Measurements from ENCODE around the gene MT1H. TPM values are rescaled to one million over a fixed set of nuclear protein-coding genes. Genes with fewer than 3 reads are reported as not detected.

MT1H gene
- total RNA-seq, 4 donors from 2014 or later, result 1.9 to 23.9 (median 11.9) TPM

DNA sequence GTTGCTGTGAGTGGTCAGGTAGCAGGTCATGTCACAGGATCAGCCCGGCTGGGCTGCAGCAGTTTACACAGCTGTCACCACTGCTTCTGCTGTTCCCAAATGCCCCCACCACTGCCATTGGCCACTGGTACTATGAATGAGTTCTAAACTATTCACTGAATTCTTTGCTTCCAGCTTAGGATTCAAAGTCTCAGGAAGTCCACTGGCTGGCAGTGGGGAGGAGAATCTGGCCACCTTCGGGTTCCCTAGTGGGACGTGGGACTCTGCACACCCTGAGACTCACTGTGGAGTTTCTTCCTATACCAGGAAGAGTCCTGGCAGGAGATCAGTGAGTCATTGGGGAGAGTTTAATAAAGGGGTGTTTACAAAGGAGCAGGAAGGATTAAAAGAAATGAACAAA is 19.6 kb downstream of the MT1H start:
- TF ChIP-seq CTCF (IDR thresholded peaks at IDR 0.05), result no peak
- no peak for TF ChIP-seq POLR2A (IDR thresholded peaks at IDR 0.05)
- no peak for TF ChIP-seq POLR2AphosphoS5 (IDR thresholded peaks at IDR 0.05)
- no peak for TF ChIP-seq EP300 (IDR thresholded peaks at IDR 0.05)
- Histone ChIP-seq H3K9me3 (no peaks in the 10 kb centered on the region), H3K4me1 (peaks cover 36% of the 10 kb centered on the region), H3K27ac (no peak overlapping the region), H3K4me3 (no peak overlapping the region), H3K27me3 (no peaks in the 10 kb centered on the region), H3K36me3 (no peaks in the 10 kb centered on the region)
- WGBS, result 66% methylated on average over 3 of the region's 3 CpGs
- DNase-seq (ENCODE audit: low spot score in 2 of 2), result no peak

DNA sequence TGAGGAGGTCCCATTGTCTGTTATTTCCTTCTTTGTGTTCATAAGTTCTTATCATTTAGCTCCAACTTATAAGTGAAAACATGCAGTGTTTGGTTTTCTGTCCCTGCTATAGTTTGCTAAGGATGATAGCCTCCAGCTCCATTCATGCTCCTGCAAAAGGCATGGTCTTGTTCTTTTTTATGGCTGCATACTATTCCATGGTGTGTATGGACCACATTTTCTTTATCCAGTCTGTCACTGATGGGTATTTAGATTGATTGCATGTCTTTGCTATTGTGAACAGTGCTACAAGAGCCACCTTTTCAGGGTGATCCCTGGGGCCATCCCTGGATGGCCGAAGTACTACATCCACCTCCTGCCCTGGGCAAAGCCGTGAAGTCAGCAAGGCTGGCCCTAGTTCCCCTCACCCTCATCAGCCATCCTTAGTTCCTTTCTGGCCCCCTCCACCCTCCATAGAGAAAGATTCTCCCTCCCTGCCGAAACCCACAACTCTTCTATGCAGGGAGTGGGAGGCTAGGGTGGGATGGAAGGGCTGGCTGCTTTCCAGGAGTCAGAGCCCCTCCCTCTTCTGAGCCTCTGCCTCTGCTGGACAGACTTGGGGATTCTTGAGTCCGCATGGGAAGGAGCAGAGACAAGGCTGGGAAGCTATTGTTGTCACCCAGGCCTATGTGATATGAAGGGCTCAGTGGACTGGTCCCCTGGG is 21.0 kb downstream of the MT1H start:
- no peak overlapping the region for H3K27ac ChIP-seq
- DNase-seq (ENCODE audit: low spot score in 2 of 2), result no peak
- H3K9me3 ChIP-seq, result no peaks in the 10 kb centered on the region
- 62% methylated on average over 3 of the region's 4 CpGs for WGBS
- H3K27me3 ChIP-seq, result no peaks in the 10 kb centered on the region
- H3K4me3 ChIP-seq, result no peak overlapping the region
- H3K4me1 ChIP-seq, result peaks cover 25% of the 10 kb centered on the region
- TF ChIP-seq CTCF (IDR thresholded peaks at IDR 0.05), result no peak
- TF ChIP-seq POLR2AphosphoS5 (IDR thresholded peaks at IDR 0.05), result no peak
- TF ChIP-seq EP300 (IDR thresholded peaks at IDR 0.05), result no peak
- TF ChIP-seq POLR2A (IDR thresholded peaks at IDR 0.05), result no peak
- no peaks in the 10 kb centered on the region for H3K36me3 ChIP-seq

GRCh38 chr16:56691885-56692284 is 22.3 kb downstream of the MT1H start:
- peak in 1 of 2 donors; percentile 61 for DNase-seq (ENCODE audit: low spot score in 2 of 2)
- H3K27ac ChIP-seq, result no peak overlapping the region

GRCh38 chr16:56695246-56695645 is 25.6 kb downstream of the MT1H start:
- Histone ChIP-seq H3K36me3 (no peaks in the 10 kb centered on the region), H3K27ac (no peak overlapping the region), H3K27me3 (no peaks in the 10 kb centered on the region), H3K4me1 (peaks cover 15% of the 10 kb centered on the region), H3K9me3 (no peaks in the 10 kb centered on the region), H3K4me3 (no peak overlapping the region)
- TF ChIP-seq POLR2AphosphoS5 (IDR thresholded peaks at IDR 0.05), result no peak
- TF ChIP-seq POLR2A (IDR thresholded peaks at IDR 0.05), result no peak
- no peak for TF ChIP-seq EP300 (IDR thresholded peaks at IDR 0.05)
- no peak for TF ChIP-seq CTCF (IDR thresholded peaks at IDR 0.05)
- no CpG with 5 or more reads among the region's 1 CpG for WGBS
- peak in 1 of 2 donors; percentile 58 for DNase-seq (ENCODE audit: low spot score in 2 of 2)

More at GRCh38 chr16:56691885-56692284, 22.3 kb downstream of the MT1H start:
- no peaks in the 10 kb centered on the region for H3K27me3 ChIP-seq
- H3K4me1 ChIP-seq, result peaks cover 21% of the 10 kb centered on the region
- no peaks in the 10 kb centered on the region for H3K9me3 ChIP-seq
- no CpG with 5 or more reads among the region's 4 CpGs for WGBS
- no peak overlapping the region for H3K4me3 ChIP-seq
- TF ChIP-seq CTCF (IDR thresholded peaks at IDR 0.05) (no peak), POLR2A (IDR thresholded peaks at IDR 0.05) (no peak), POLR2AphosphoS5 (IDR thresholded peaks at IDR 0.05) (peak in 2 of 3 donors; percentile 24 to 34), EP300 (IDR thresholded peaks at IDR 0.05) (no peak)
- H3K36me3 ChIP-seq, result no peaks in the 10 kb centered on the region

DNA sequence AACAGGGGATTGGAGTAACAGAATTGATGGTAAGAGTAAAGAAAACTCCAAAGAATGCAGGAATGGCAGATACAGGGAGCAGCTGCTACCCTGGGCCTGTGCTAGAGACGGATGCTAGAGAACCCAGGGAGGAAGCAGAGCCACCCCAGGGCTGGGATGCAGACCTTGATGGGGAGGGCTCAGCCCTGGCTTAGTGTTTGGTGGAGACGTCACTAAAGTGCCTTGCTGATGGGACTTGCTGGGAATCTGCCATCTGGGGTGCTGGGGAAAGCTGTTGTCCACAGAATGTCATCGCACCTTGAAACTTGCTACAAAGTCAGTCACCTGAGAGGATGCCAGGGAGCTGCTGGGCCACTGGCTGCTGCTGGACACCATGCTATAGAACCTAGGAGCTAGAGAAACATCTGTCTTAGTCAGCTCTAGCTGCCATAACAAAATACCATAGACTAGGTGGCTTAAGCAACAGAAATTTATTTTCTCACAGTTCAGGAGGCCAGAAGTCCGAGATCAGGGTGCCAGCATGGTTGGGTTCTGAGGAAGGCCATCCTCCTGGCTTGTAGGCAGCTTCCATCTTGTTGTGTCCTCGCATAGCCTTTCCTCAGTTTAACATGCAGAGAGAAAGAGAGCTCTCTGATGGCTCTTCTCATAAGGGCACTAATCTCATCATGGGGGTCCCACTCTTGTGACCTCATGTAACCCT is 28.0 kb downstream of the MT1H start:
- Histone ChIP-seq H3K36me3 (no peaks in the 10 kb centered on the region), H3K4me1 (peaks cover 13% of the 10 kb centered on the region), H3K27ac (no peak overlapping the region), H3K4me3 (no peak overlapping the region), H3K27me3 (no peaks in the 10 kb centered on the region), H3K9me3 (no peaks in the 10 kb centered on the region)
- WGBS, result 93% methylated on average over 5 of the region's 5 CpGs
- DNase-seq (ENCODE audit: low spot score in 2 of 2), result no peak
- TF ChIP-seq POLR2A (IDR thresholded peaks at IDR 0.05) (no peak), POLR2AphosphoS5 (IDR thresholded peaks at IDR 0.05) (no peak), EP300 (IDR thresholded peaks at IDR 0.05) (no peak), CTCF (IDR thresholded peaks at IDR 0.05) (no peak)

Data from suprapubic skin (tissue), 4 donors.